ENCODE results near the gene SWSAP1.

- TF ChIP-seq EZH2phosphoT487 (IDR thresholded peaks at IDR 0.05; ENCODE audit: borderline replicate concordance) (no peak), ZBTB33 (IDR thresholded peaks at IDR 0.05; ENCODE audit: extremely low read depth, insufficient replicate concordance, low read length) (no peak), POLR2AphosphoS5 (IDR thresholded peaks at IDR 0.05; ENCODE audit: low read depth, low read length) (no peak), JUND (IDR thresholded peaks at IDR 0.05) (no peak), YY1 (IDR thresholded peaks at IDR 0.05; ENCODE audit: extremely low read depth, insufficient replicate concordance, low read depth, low read length) (no peak)
- TF ChIP-seq, protein P1, sequence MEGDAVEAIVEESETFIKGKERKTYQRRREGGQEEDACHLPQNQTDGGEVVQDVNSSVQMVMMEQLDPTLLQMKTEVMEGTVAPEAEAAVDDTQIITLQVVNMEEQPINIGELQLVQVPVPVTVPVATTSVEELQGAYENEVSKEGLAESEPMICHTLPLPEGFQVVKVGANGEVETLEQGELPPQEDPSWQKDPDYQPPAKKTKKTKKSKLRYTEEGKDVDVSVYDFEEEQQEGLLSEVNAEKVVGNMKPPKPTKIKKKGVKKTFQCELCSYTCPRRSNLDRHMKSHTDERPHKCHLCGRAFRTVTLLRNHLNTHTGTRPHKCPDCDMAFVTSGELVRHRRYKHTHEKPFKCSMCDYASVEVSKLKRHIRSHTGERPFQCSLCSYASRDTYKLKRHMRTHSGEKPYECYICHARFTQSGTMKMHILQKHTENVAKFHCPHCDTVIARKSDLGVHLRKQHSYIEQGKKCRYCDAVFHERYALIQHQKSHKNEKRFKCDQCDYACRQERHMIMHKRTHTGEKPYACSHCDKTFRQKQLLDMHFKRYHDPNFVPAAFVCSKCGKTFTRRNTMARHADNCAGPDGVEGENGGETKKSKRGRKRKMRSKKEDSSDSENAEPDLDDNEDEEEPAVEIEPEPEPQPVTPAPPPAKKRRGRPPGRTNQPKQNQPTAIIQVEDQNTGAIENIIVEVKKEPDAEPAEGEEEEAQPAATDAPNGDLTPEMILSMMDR (IDR thresholded peaks at IDR 0.05 in 2 of 3, conservative IDR thresholded peaks at IDR 0.05 in 1 of 3; ENCODE audit: borderline replicate concordance in 1 of 3, insufficient read depth in 1 of 3, low read depth in 2 of 3, low read length in 2 of 3) = no peak
These were observed 34.1 kb downstream of the SWSAP1 start for GRCh38 chr19:11408591-11408990.
